Adrenal gland (tissue), 12 donors: Measurements from ENCODE around the gene GSTO2. TPM values are rescaled to one million over a fixed set of nuclear protein-coding genes. Genes with fewer than 3 reads are reported as not detected.
A peak's percentile ranks its signal among the peaks of the same experiment; 100 is the strongest.

Source experiments
- DNase-seq, 7 donors: peaks; one replicate each; pipeline ENCODE4 v3.0.0-alpha.2; 2019 to 2020
- H3K27ac ChIP-seq, 5 donors: fragments of 200-600 bp; sonication (generic) in 4 of 5; 1 replicate in 3 of 5; 2 replicates in 2 of 5; pipeline versions ENCODE4 v1.5.1 to v1.8.0; 2016 to 2020; ENCODE audit warnings: mild to moderate bottlenecking in 1 of 5
- H3K27me3 ChIP-seq: fragments of 200-600 bp; 2 replicates; pipeline ENCODE4 v1.8.0; 2021
- H3K36me3 ChIP-seq, 2 donors: fragments of 200-600 bp; replicated peaks in 1 of 2; 1 replicate in 1 of 2; 2 replicates in 1 of 2; pipeline versions ENCODE4 v1.5.1 to v1.8.0; 2018 to 2022
- H3K4me1 ChIP-seq, 2 donors: fragments of 200-600 bp; replicated peaks in 1 of 2; 1 replicate in 1 of 2; 2 replicates in 1 of 2; pipeline versions ENCODE4 v1.5.1 to v1.8.0; 2018 to 2021
- H3K4me3 ChIP-seq, 4 donors: fragments of 200-600 bp; sonication (generic) in 3 of 4; one replicate each; pipeline ENCODE4 v1.5.1; 2016 to 2018
- H3K9me3 ChIP-seq, 3 donors: fragments of 200-600 bp; sonication (generic) in 1 of 3; replicated peaks in 1 of 3; 1 replicate in 2 of 3; 2 replicates in 1 of 3; pipeline versions ENCODE4 v1.5.1 to v1.8.0; 2016 to 2021
- POLR2A ChIP-seq, 2 donors: fragments of 450-650 bp; IDR thresholded peaks; one replicate each; pipeline ENCODE4 v1.6.1; 2017; ENCODE audit warnings: antibody characterized with exemption in 2 of 2, mild to moderate bottlenecking in 2 of 2, moderate library complexity in 1 of 2
- WGBS, 4 donors: extraction: QIAGEN DNeasy Blood & Tissue Kit in 2 of 4; methylation state at CpG; one replicate each; pipeline versions ENCODE4 v1.1.5 to v1.1.7; 2013 to 2017; 5-methylcytosine and 5-hydroxymethylcytosine counted together
- intact Hi-C, 2 donors: fragments of 100-400 bp; cut with DNase I; formaldehyde crosslinking; loops; one replicate each; pipeline versions ENCODE4 v1.14.1 to v1.15.0; 2022 to 2023
- polyA plus RNA-seq, 3 donors: library from polyadenylated mRNA; stranded (reverse); fragments of 200-250 nt in 2 of 3; fragments of 350-450 nt in 1 of 3; fragmentation: Illumina TruSeq in 1 of 3; extraction: RNeasy Lipid Tissue Mini Kit (QIAGEN cat#74804) in 1 of 3; gene quantifications; one replicate each; pipeline ENCODE4 v1.2.3, GENCODE V29; 2013 to 2014
- total RNA-seq, 9 donors: library from RNA; depleted of rRNA in 4 of 9; stranded (reverse); fragments of >200 nt in 4 of 9; fragments of 120-200 nt in 1 of 9; fragmentation: NEBNext Ultra II Directional in 1 of 9; extraction: Animal tissue kit (Norgen Biotek cat#: 25700) in 1 of 9; gene quantifications; one replicate each; pipeline versions ENCODE4 v1.1.0 to v1.2.4, GENCODE V29; 2013 to 2023
- TF ChIP-seq, protein P1 (sequence below), 6 experiments: fragments of 450-650 bp in 4 of 6; fragments of 200-600 bp in 2 of 6; sonication (generic) in 1 of 6; IDR thresholded peaks; 1 replicate in 5 of 6; 2 replicates in 1 of 6; pipeline versions ENCODE4 v1.5.1 to v1.8.0; 2016 to 2021; ENCODE audit warnings: antibody characterized with exemption in 6 of 6, mild to moderate bottlenecking in 2 of 6, moderate library complexity in 1 of 6
- donor health status: healthy with polysubstance abuse.
- donor health status: Bipolar disorder and iron deficiency.
- donor health status: DM: yes; HTN: yes; CAD: no.
- donor health status: DM: no; HTN: no; CAD: no.
- donor health status: DM: no; HTN: no; CAD: no.
- donor health status: DM: yes; HTN: yes; CAD: no.

GSTO2 gene
- total and polyA plus RNA-seq, 12 donors, result 3.7 to 15.3 (median 7.3) TPM

DNA sequence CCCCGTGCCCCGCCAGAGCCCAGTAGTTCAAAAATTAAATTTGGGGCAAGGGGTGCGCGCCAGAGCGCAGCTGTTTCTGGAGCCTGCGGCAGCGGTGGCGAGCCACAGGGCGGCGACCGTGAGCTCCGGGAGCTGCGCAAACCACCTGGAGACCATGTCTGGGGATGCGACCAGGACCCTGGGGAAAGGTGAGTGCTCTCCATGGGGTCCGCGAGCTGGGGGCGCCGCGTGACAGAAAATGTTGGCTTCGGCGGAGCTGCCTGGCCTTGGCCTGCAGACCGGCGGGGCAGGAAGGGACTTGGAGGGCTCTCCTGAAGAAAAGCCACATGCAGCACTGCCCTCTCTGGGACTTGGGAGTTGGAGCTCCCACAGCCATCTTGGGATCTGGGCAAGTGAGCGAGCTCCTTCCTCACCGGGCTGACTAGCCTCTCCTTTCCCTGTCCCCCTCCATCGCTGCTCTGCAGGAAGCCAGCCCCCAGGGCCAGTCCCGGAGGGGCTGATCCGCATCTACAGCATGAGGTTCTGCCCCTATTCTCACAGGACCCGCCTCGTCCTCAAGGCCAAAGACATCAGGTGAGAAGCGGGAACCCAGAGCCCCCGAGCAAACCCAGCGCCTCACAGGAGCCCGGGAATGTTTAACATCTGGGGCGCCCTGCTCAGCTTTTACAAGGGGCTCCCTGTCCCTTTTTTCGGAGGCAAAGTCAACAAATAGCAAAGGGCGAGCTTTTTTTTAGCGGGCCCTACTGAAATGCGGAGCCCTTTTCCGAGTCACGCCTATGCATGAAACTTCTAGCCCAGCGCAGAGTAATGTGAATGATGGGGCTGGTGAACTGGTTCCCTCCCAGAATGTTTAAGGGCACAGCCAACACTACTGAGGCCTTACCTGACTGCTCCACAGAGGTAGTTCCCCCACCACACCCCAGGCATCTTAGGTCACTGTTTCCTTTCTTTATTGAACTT lies 6.1 kb downstream of the GSTO2 start:
- DNase-seq, result peak in 3 of 7 donors; percentile 39 to 45 (median 43)
- Histone ChIP-seq H3K4me3 (peak overlapping the region in 1 of 4 donors; percentile 34), H3K4me1 (no peaks in the 10 kb centered on the region), H3K9me3 (no peaks in the 10 kb centered on the region), H3K27me3 (peaks cover 4% of the 10 kb centered on the region), H3K36me3 (no peaks in the 10 kb centered on the region), H3K27ac (no peak overlapping the region)
- intact Hi-C loops, result no loop called here
- WGBS, 4 donors, result 16 to 37% (median 21%) methylated on average over 21 to 42 of the region's 42 CpGs
- TF ChIP-seq POLR2A (IDR thresholded peaks at IDR 0.05), result no peak
- TF ChIP-seq, protein P1, sequence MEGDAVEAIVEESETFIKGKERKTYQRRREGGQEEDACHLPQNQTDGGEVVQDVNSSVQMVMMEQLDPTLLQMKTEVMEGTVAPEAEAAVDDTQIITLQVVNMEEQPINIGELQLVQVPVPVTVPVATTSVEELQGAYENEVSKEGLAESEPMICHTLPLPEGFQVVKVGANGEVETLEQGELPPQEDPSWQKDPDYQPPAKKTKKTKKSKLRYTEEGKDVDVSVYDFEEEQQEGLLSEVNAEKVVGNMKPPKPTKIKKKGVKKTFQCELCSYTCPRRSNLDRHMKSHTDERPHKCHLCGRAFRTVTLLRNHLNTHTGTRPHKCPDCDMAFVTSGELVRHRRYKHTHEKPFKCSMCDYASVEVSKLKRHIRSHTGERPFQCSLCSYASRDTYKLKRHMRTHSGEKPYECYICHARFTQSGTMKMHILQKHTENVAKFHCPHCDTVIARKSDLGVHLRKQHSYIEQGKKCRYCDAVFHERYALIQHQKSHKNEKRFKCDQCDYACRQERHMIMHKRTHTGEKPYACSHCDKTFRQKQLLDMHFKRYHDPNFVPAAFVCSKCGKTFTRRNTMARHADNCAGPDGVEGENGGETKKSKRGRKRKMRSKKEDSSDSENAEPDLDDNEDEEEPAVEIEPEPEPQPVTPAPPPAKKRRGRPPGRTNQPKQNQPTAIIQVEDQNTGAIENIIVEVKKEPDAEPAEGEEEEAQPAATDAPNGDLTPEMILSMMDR (IDR thresholded peaks at IDR 0.05), result peak; percentile 59 to 80 (median 76)

DNA sequence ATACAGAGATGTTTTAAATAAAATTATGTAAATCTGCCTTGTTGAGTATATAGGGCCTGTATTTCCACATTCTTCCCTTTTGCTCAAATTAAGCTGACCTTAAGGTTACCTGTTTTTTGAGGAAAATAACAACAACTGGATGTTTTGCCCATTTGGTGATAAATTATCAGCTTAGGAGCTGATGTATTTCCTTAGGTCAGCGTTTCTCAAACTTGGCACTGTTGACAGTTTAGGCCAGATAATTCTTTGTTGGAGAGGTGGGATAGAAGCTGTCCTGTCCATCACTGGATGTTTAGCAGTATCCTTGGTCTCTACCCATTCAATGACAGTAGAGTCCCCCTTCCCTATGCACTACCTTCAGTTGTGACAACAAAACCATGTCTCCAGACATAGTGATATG lies 7.2 kb downstream of the GSTO2 start:
- DNase-seq, result no peak
- TF ChIP-seq, protein P1 (IDR thresholded peaks at IDR 0.05), result no peak
- no peak for TF ChIP-seq POLR2A (IDR thresholded peaks at IDR 0.05)
- no peaks in the 10 kb centered on the region for H3K36me3 ChIP-seq
- 53 to 63% (median 61%) methylated on average over 1 of the region's 1 CpG for WGBS, 4 donors
- no peaks in the 10 kb centered on the region for H3K9me3 ChIP-seq
- no peak overlapping the region for H3K4me3 ChIP-seq
- intact Hi-C loops, result no loop called here
- H3K27ac ChIP-seq, result no peak overlapping the region
- H3K27me3 ChIP-seq, result peaks cover 4% of the 10 kb centered on the region
- no peaks in the 10 kb centered on the region for H3K4me1 ChIP-seq

DNA sequence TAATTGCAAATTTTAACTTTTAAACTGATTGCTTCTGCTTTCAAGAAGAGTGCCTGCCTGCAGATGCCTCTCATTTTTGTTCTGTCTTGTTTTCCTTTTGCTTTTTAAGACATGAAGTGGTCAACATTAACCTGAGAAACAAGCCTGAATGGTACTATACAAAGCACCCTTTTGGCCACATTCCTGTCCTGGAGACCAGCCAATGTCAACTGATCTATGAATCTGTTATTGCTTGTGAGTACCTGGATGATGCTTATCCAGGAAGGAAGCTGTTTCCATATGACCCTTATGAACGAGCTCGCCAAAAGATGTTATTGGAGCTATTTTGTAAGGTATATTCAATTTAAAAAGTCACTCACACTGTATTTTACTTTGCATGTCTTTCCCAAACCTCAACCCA lies 8.8 kb downstream of the GSTO2 start:
- intact Hi-C loops, result no loop called here
- WGBS, 4 donors, result 76 to 90% (median 85%) methylated on average over 2 of the region's 2 CpGs
- no peak overlapping the region for H3K27ac ChIP-seq
- no peak overlapping the region for H3K4me3 ChIP-seq
- DNase-seq, result no peak
- no peaks in the 10 kb centered on the region for H3K36me3 ChIP-seq
- peaks cover 4% of the 10 kb centered on the region for H3K27me3 ChIP-seq
- no peaks in the 10 kb centered on the region for H3K4me1 ChIP-seq
- no peaks in the 10 kb centered on the region for H3K9me3 ChIP-seq
- TF ChIP-seq POLR2A (IDR thresholded peaks at IDR 0.05), result no peak

DNA sequence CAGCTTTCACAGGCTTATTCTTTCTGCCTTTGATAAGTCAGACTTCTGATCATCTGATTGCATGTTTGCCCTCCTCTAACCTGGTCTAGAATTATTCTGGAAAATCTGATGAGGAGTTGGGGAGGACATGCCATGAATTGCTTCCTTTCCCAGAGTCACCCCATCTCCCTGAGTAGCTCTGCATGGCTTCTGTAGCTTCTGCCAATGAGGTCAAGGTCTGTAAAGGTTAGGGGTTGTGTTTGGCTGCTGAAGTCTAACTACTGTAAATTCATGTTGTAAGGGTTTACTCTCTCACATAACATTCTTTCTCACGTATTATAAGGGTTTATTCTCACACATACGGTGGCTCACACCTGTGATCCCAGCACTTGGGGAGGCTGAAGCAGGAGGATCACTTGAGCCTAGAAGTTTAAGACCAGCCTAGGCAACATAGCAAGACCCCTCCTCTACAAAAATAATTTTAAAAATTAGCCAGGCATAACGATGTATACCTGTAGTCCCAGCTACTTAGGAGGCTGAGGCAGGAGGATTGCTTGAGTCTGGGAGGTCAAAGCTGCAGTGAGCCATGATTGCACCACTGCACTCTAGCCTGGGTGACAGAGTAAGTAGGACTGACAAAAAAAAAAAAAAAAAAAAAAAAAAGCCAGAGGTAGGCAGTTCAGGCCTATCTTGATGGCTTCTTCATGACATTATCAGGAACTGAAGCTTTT lies 10.7 kb downstream of the GSTO2 start:
- Histone ChIP-seq H3K4me1 (no peaks in the 10 kb centered on the region), H3K27ac (no peak overlapping the region), H3K4me3 (no peak overlapping the region), H3K36me3 (no peaks in the 10 kb centered on the region), H3K27me3 (peaks cover 4% of the 10 kb centered on the region), H3K9me3 (no peaks in the 10 kb centered on the region)
- intact Hi-C loops, result no loop called here
- WGBS, 4 donors, result 86 to 93% (median 91%) methylated on average over 3 of the region's 3 CpGs
- no peak for DNase-seq
- no peak for TF ChIP-seq POLR2A (IDR thresholded peaks at IDR 0.05)
- TF ChIP-seq, protein P1 (IDR thresholded peaks at IDR 0.05), result no peak
